LNCAP (cell line): Measurements from ENCODE around the gene TLE2.

Source experiments
- CTCF ChIP-seq: fragments of 450-650 bp; IDR thresholded peaks from 2 replicates; pipeline ENCODE4 v1.5.1; 2017; ENCODE audit warnings: mild to moderate bottlenecking

The TLE2 gene

GRCh38 chr19:3001235-3001800 is 27.8 kb downstream of the TLE2 start:
- no peak for TF ChIP-seq CTCF

- no peak for TF ChIP-seq CTCF
These were observed 30.4 kb downstream of the TLE2 start for GRCh38 chr19:2998642-2999041.

GRCh38 chr19:2997720-2998119 is 31.4 kb downstream of the TLE2 start:
- TF ChIP-seq CTCF = no peak

GRCh38 chr19:2994588-2995131 is 34.4 kb downstream of the TLE2 start:
- TF ChIP-seq CTCF = no peak

GRCh38 chr19:2993579-2993978 is 35.5 kb downstream of the TLE2 start:
- TF ChIP-seq CTCF = no peak

- no peak for TF ChIP-seq CTCF
These were observed 36.1 kb downstream of the TLE2 start for GRCh38 chr19:2992958-2993357.

GRCh38 chr19:2989236-2989946 is 39.7 kb downstream of the TLE2 start:
- no peak for TF ChIP-seq CTCF
